Osteocyte (in vitro differentiated cells): Measurements from ENCODE around the gene ATXN1L. TPM values are rescaled to one million over a fixed set of nuclear protein-coding genes. Genes with fewer than 3 reads are reported as not detected.
A peak's percentile ranks its signal among the peaks of the same experiment; 100 is the strongest.

Experiments
- DNase-seq: peaks from one replicate; pipeline ENCODE4 v3.0.0; 2021; ENCODE audit warnings: mixed read lengths; ENCODE audit not compliant: unreplicated experiment; ENCODE audit errors: extremely low spot score
- H3K27ac Mint-ChIP-seq: one replicate; pipeline ENCODE4 v1.8.0; 2021; ENCODE audit warnings: mild to moderate bottlenecking, mixed read lengths; ENCODE audit not compliant: unreplicated experiment
- H3K27me3 Mint-ChIP-seq: one replicate; pipeline ENCODE4 v1.8.0; 2021; ENCODE audit warnings: mixed read lengths; ENCODE audit not compliant: unreplicated experiment
- H3K36me3 Mint-ChIP-seq: one replicate; pipeline ENCODE4 v1.8.0; 2021; ENCODE audit warnings: mixed read lengths; ENCODE audit not compliant: unreplicated experiment
- H3K4me1 Mint-ChIP-seq: one replicate; pipeline ENCODE4 v1.8.0; 2021; ENCODE audit warnings: mixed read lengths; ENCODE audit not compliant: unreplicated experiment
- H3K4me3 Mint-ChIP-seq: one replicate; pipeline ENCODE4 v1.8.0; 2021; ENCODE audit warnings: mild to moderate bottlenecking, moderate library complexity, mixed read lengths; ENCODE audit not compliant: unreplicated experiment
- H3K9me3 Mint-ChIP-seq: one replicate; pipeline ENCODE4 v1.8.0; 2021; ENCODE audit warnings: mixed read lengths; ENCODE audit not compliant: unreplicated experiment
- total RNA-seq: library from RNA; stranded (reverse); gene quantifications from 2 replicates; pipeline ENCODE4 v1.2.1, GENCODE V29; 2021
- TF ChIP-seq, protein P1 (sequence below): fragments of 200-600 bp; sonication (generic); IDR thresholded peaks from 2 replicates; pipeline ENCODE4 v1.5.0; 2021; ENCODE audit warnings: antibody characterized with exemption, mild to moderate bottlenecking, moderate library complexity

Gene ATXN1L
- total RNA-seq, 1 donor from 2014 or later: 30.9 TPM

DNA sequence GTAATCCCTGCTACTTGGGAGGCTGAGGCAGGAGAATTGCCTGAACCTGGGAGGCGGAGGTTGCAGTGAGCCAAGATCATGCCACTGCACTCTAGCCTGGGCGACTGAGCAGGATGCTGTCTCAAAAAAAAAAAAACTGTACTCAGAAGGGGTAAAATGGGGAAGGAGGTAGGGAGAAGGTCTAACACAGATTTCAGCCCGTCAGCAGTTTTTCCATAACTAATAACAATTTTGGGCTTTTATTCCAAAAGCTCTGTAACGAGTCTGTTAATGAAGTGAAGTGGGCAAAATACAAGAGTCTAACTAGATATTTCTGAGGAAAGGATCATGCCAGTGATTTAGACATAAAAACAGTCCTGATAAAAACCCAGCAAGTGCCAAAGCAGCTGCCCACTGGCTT is 27.4 kb downstream of the ATXN1L start:
- DNase-seq: no peak
- H3K4me3 Mint-ChIP-seq: no peak overlapping the region
- peaks cover 18% of the 10 kb centered on the region for H3K36me3 Mint-ChIP-seq
- H3K4me1 Mint-ChIP-seq: no peaks in the 10 kb centered on the region
- H3K27ac Mint-ChIP-seq: no peak overlapping the region
- TF ChIP-seq, protein P1, sequence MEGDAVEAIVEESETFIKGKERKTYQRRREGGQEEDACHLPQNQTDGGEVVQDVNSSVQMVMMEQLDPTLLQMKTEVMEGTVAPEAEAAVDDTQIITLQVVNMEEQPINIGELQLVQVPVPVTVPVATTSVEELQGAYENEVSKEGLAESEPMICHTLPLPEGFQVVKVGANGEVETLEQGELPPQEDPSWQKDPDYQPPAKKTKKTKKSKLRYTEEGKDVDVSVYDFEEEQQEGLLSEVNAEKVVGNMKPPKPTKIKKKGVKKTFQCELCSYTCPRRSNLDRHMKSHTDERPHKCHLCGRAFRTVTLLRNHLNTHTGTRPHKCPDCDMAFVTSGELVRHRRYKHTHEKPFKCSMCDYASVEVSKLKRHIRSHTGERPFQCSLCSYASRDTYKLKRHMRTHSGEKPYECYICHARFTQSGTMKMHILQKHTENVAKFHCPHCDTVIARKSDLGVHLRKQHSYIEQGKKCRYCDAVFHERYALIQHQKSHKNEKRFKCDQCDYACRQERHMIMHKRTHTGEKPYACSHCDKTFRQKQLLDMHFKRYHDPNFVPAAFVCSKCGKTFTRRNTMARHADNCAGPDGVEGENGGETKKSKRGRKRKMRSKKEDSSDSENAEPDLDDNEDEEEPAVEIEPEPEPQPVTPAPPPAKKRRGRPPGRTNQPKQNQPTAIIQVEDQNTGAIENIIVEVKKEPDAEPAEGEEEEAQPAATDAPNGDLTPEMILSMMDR: no peak
- no peaks in the 10 kb centered on the region for H3K9me3 Mint-ChIP-seq
- H3K27me3 Mint-ChIP-seq: no peaks in the 10 kb centered on the region

DNA sequence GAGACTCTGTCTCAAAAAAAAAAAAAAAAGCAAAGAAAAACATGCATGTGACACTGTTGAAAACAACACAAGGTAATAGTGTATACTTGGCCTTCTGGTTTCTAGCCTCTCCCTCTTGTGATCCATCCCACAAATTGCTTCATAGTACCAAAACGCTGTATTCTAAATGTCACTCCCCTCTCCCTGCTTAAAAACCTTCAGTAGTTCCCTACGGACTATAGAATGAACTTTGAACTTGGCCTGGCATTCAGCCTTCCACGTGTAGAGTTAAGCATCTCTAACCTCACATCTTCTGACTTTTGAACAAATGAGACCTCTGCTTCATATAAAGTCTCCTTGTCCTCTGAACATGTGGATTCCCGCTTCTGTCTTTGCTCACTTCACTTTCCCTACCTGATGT is 33.1 kb downstream of the ATXN1L start:
- Mint-ChIP-seq H3K4me1 (peaks cover 12% of the 10 kb centered on the region), H3K9me3 (no peaks in the 10 kb centered on the region), H3K4me3 (no peak overlapping the region), H3K27me3 (no peaks in the 10 kb centered on the region), H3K36me3 (peaks cover 26% of the 10 kb centered on the region), H3K27ac (no peak overlapping the region)
- peak; percentile 10 for DNase-seq
- TF ChIP-seq, protein P1: no peak

DNA sequence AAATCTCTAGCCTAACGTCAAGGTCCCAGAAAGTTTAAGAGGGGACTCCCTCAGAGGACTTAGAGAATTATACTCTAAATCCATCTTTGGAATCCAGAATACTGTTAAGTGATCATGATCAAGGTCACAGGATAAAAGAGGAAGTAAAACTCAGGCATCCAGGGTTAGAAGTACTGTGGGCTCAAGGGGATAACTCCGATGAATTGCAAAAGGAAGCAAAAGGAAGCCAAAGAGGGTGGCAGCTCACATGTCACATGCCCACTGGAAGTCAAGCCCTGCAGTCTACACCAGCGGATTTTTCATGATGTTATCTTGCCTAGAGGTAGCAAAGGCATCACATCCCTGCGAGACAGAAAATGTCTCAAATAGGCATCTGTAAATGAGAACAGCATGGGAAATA is 34.4 kb downstream of the ATXN1L start:
- no peak overlapping the region for H3K27ac Mint-ChIP-seq
- DNase-seq: peak; percentile 11
- peaks cover 14% of the 10 kb centered on the region for H3K4me1 Mint-ChIP-seq
- no peaks in the 10 kb centered on the region for H3K9me3 Mint-ChIP-seq
- no peaks in the 10 kb centered on the region for H3K27me3 Mint-ChIP-seq
- H3K36me3 Mint-ChIP-seq: peaks cover 23% of the 10 kb centered on the region
- H3K4me3 Mint-ChIP-seq: no peak overlapping the region
- TF ChIP-seq, protein P1: no peak

DNA sequence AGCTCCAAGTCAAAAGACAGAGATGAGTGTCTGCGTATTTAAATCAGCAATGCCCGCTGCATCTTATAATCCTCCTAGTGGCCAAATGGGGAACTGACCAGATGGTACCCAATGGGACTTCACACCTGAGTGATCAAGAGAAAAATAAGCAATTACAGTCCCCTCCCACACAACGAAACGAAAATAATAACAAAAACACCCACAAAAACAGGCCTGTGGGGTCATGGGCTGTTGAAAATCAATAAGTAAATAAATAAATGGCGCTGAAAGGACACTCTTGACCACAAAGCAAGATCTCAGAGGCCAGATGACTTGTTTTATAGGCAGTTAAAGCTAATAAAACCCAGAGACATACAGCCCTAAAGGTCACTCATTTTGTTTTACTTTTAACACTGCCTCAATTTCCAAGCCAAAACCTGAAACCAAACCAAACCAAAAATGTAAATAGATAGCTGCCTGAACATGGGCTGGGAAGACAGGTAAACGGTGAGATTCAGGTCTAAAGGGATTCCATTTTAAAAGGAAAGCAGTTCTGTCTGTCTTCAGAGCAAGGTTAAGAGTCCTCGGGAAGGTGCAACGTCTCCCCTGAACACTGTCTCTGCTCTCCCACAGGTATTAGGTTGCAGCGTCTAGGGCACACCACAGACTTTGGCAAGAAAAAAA is 36.9 kb downstream of the ATXN1L start:
- peaks cover 14% of the 10 kb centered on the region for H3K4me1 Mint-ChIP-seq
- H3K36me3 Mint-ChIP-seq: peaks cover 14% of the 10 kb centered on the region
- H3K27me3 Mint-ChIP-seq: no peaks in the 10 kb centered on the region
- peak overlapping the region; percentile 74 for H3K27ac Mint-ChIP-seq
- H3K9me3 Mint-ChIP-seq: no peaks in the 10 kb centered on the region
- TF ChIP-seq, protein P1: peak; percentile 87
- peak; percentile 84 for DNase-seq
- H3K4me3 Mint-ChIP-seq: peak overlapping the region; percentile 80

DNA sequence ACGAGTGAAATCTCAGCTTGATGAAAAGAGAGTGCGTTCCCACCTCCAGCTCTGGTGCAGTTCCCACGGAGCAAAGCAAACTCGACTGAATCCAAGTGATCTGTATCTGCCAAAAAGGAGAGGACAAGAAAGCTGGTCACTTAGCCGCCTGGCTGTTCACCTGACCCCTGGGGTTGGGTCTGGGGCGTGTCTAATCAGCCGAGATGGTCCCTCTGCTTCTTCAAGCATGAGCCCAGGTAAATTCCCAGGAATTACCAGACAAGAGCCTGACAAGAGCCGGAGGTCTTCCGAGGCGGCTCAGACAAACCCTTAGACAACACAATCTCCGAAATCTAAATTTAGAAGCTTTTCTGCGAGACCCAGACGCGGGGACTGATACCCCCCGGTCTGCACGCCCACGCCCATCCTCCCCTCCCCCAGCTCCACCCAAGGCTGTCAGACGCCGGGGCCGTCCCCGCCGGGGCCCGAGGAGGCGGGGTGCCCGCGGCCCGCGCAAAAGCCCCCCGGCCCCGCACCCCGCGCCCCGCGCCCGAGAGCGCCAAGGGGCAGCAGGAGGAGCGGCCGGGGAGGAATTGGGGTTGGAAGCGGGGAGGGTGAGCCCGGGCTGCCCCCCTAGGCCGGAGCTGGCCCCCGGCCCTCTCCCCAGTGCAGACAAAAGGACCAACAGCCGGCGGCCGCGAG is 37.5 kb downstream of the ATXN1L start:
- H3K36me3 Mint-ChIP-seq: peaks cover 14% of the 10 kb centered on the region
- peaks cover 14% of the 10 kb centered on the region for H3K4me1 Mint-ChIP-seq
- no peaks in the 10 kb centered on the region for H3K9me3 Mint-ChIP-seq
- peak overlapping the region; percentile 74 for H3K27ac Mint-ChIP-seq
- TF ChIP-seq, protein P1: peak; percentile 62
- DNase-seq: peak; percentile 88
- H3K4me3 Mint-ChIP-seq: peak overlapping the region; percentile 96
- H3K27me3 Mint-ChIP-seq: no peaks in the 10 kb centered on the region
